Peyer's patch (tissue), 4 donors: ENCODE data around the gene CEP128. TPM values are rescaled to one million over a fixed set of nuclear protein-coding genes. Genes with fewer than 3 reads are reported as not detected.

Experiments used
- DNase-seq, 3 donors: peaks; one replicate each; pipeline ENCODE4 v3.0.0-alpha.2; 2017 to 2019
- H3K27ac ChIP-seq, 4 donors: fragments of 200-600 bp; sonication (generic); one replicate each; pipeline ENCODE4 v1.5.1; 2016 to 2019
- H3K27me3 ChIP-seq, 2 donors: fragments of 200-600 bp; sonication (generic); one replicate each; pipeline ENCODE4 v1.5.1; 2019
- H3K36me3 ChIP-seq, 3 donors: fragments of 200-600 bp; sonication (generic); one replicate each; pipeline ENCODE4 v1.5.1; 2016 to 2019
- H3K4me1 ChIP-seq, 4 donors: fragments of 200-600 bp; sonication (generic); one replicate each; pipeline ENCODE4 v1.5.1; 2016 to 2019
- H3K4me3 ChIP-seq, 4 donors: fragments of 200-600 bp; sonication (generic); 1 replicate in 3 of 4; 2 replicates in 1 of 4; pipeline ENCODE4 v1.5.1; 2016 to 2019; ENCODE audit warnings: mild to moderate bottlenecking in 1 of 4
- H3K9me3 ChIP-seq, 4 donors: fragments of 200-600 bp; sonication (generic); one replicate each; pipeline ENCODE4 v1.5.1; 2016 to 2019; ENCODE audit warnings: mild to moderate bottlenecking in 1 of 4
- CTCF ChIP-seq, 6 experiments: fragments of 450-650 bp in 4 of 6; fragments of 200-600 bp in 2 of 6; sonication (generic) in 1 of 6; IDR thresholded peaks; one replicate each; pipeline ENCODE4 v1.5.1; 2017 to 2019; ENCODE audit warnings: antibody characterized with exemption in 6 of 6, mild to moderate bottlenecking in 3 of 6, moderate library complexity in 1 of 6
- POLR2A ChIP-seq, 2 donors: fragments of 450-650 bp; IDR thresholded peaks; one replicate each; pipeline ENCODE4 v1.5.1; 2017; ENCODE audit warnings: antibody characterized with exemption in 2 of 2, mild to moderate bottlenecking in 2 of 2, moderate library complexity in 2 of 2
- total RNA-seq, 4 donors: library from RNA; depleted of rRNA; stranded (reverse); fragments of >200 nt; gene quantifications; one replicate each; pipeline ENCODE4 v1.1.0, GENCODE V29; 2016

Gene CEP128
- total RNA-seq, 4 donors from 2014 or later = 5.9 to 51.2 (median 6.7) TPM

GRCh38 chr14:80981673-80982072 lies 40.1 kb upstream of the CEP128 start:
- H3K9me3 ChIP-seq = no peaks in the 10 kb centered on the region
- TF ChIP-seq CTCF (IDR thresholded peaks at IDR 0.05) (no peak), POLR2A (IDR thresholded peaks at IDR 0.05) (no peak)
- no peaks in the 10 kb centered on the region for H3K36me3 ChIP-seq
- no peaks in the 10 kb centered on the region for H3K4me1 ChIP-seq
- no peak overlapping the region for H3K4me3 ChIP-seq
- no peak for DNase-seq
- no peaks in the 10 kb centered on the region for H3K27me3 ChIP-seq
- H3K27ac ChIP-seq = no peak overlapping the region

GRCh38 chr14:80981156-80981555 lies 39.6 kb upstream of the CEP128 start:
- Histone ChIP-seq H3K27ac (no peak overlapping the region), H3K4me1 (no peaks in the 10 kb centered on the region), H3K4me3 (no peak overlapping the region), H3K27me3 (no peaks in the 10 kb centered on the region), H3K36me3 (no peaks in the 10 kb centered on the region), H3K9me3 (no peaks in the 10 kb centered on the region)
- TF ChIP-seq CTCF (IDR thresholded peaks at IDR 0.05) (no peak), POLR2A (IDR thresholded peaks at IDR 0.05) (no peak)
- DNase-seq = no peak

DNA sequence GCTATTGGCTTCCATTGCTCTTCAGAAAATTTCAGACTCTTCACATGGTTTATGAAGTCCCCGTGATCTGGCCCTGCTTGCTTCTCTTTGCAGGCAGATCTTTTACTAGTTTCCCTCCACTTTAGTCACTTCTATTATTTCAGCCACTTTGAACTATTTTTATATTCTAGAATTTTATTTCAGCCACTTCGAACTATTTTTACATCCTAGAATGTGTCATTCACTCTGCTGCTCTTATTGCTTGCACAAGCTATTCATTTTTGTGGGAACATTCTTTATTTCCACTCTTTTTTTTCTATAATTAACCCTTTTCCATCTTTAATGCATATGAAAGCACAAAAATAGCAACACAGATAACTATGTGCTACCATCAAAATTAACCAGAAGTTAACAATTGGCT lies 38.4 kb upstream of the CEP128 start:
- H3K4me1 ChIP-seq = no peaks in the 10 kb centered on the region
- no peaks in the 10 kb centered on the region for H3K36me3 ChIP-seq
- no peak for TF ChIP-seq POLR2A (IDR thresholded peaks at IDR 0.05)
- TF ChIP-seq CTCF (IDR thresholded peaks at IDR 0.05) = no peak
- H3K4me3 ChIP-seq = no peak overlapping the region
- no peaks in the 10 kb centered on the region for H3K27me3 ChIP-seq
- H3K27ac ChIP-seq = no peak overlapping the region
- H3K9me3 ChIP-seq = no peaks in the 10 kb centered on the region
- no peak for DNase-seq

DNA sequence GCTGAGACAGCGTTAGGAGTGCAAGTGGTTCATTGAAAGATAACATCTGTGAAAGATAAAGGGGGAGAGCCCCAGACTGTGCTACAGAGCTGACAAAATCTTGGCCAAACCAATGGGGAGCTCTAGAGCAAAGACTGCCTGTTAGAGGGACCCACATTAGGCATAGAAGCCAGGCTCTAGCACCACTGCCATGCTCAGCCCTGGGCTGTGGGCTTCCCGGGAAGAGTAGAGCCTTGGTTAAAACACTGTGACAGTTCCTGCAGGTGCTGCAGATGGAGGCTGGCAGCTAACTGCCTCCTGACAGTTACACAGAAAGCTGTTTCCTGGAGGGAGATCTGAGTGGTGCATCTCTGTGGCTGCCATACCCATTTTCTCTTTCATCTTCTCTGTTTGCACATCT lies 36.9 kb upstream of the CEP128 start:
- no peaks in the 10 kb centered on the region for H3K27me3 ChIP-seq
- H3K36me3 ChIP-seq = no peaks in the 10 kb centered on the region
- no peak for TF ChIP-seq POLR2A (IDR thresholded peaks at IDR 0.05)
- TF ChIP-seq CTCF (IDR thresholded peaks at IDR 0.05) = no peak
- H3K4me1 ChIP-seq = no peaks in the 10 kb centered on the region
- no peak for DNase-seq
- no peak overlapping the region for H3K27ac ChIP-seq
- no peak overlapping the region for H3K4me3 ChIP-seq
- H3K9me3 ChIP-seq = no peaks in the 10 kb centered on the region

- no peak overlapping the region for H3K4me3 ChIP-seq
- no peaks in the 10 kb centered on the region for H3K4me1 ChIP-seq
- no peak overlapping the region for H3K27ac ChIP-seq
- TF ChIP-seq POLR2A (IDR thresholded peaks at IDR 0.05) = no peak
- peak in 1 of 6 experiments; percentile 2 for TF ChIP-seq CTCF (IDR thresholded peaks at IDR 0.05)
- no peaks in the 10 kb centered on the region for H3K9me3 ChIP-seq
- DNase-seq = no peak
- H3K27me3 ChIP-seq = no peaks in the 10 kb centered on the region
- H3K36me3 ChIP-seq = no peaks in the 10 kb centered on the region
Observed at GRCh38 chr14:80977221-80977620, 35.7 kb upstream of the CEP128 start.

DNA sequence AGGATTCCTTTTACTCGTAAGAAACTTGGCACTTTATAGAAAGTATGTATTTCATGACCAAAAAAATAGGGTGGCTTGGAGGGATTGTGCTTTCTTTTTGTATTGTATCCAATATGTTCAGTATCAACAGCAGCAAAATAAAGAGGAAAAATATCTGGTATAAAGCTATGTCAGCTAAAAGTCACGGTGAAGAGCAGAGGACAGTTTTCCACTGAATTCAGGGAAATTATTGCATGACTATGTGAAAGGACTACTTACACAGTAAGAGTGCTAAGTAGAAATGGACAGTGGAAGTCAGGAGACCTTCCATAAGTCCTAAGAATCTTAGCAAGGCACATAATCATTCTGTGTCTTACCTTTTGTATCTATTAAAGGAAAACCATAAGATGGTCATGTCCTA lies 33.1 kb upstream of the CEP128 start:
- Histone ChIP-seq H3K36me3 (no peaks in the 10 kb centered on the region), H3K4me3 (no peak overlapping the region), H3K4me1 (no peaks in the 10 kb centered on the region), H3K27me3 (no peaks in the 10 kb centered on the region), H3K27ac (no peak overlapping the region), H3K9me3 (no peaks in the 10 kb centered on the region)
- TF ChIP-seq POLR2A (IDR thresholded peaks at IDR 0.05) = no peak
- TF ChIP-seq CTCF (IDR thresholded peaks at IDR 0.05) = no peak
- no peak for DNase-seq
